22Rv1 (cell line): ENCODE measurements around the gene ELAVL4.

Experiments used
- H3K27ac ChIP-seq: fragments of 450-650 bp; 2 replicates; pipeline ENCODE4 v1.5.1; 2017
- ZFX ChIP-seq: fragments of 450-650 bp; IDR thresholded peaks from 2 replicates; pipeline ENCODE4 v1.6.1; 2017; ENCODE audit warnings: antibody characterized with exemption, borderline replicate concordance
- TF ChIP-seq, protein P1 (sequence below): fragments of 450-650 bp; IDR thresholded peaks from 2 replicates; pipeline ENCODE4 v1.5.1; 2017; ENCODE audit warnings: mild to moderate bottlenecking

The ELAVL4 gene

GRCh38 chr1:50177994-50178393 is 69.3 kb downstream of the ELAVL4 start:
- no peak overlapping the region for H3K27ac ChIP-seq
- TF ChIP-seq ZFX, result no peak
- TF ChIP-seq, protein P1, sequence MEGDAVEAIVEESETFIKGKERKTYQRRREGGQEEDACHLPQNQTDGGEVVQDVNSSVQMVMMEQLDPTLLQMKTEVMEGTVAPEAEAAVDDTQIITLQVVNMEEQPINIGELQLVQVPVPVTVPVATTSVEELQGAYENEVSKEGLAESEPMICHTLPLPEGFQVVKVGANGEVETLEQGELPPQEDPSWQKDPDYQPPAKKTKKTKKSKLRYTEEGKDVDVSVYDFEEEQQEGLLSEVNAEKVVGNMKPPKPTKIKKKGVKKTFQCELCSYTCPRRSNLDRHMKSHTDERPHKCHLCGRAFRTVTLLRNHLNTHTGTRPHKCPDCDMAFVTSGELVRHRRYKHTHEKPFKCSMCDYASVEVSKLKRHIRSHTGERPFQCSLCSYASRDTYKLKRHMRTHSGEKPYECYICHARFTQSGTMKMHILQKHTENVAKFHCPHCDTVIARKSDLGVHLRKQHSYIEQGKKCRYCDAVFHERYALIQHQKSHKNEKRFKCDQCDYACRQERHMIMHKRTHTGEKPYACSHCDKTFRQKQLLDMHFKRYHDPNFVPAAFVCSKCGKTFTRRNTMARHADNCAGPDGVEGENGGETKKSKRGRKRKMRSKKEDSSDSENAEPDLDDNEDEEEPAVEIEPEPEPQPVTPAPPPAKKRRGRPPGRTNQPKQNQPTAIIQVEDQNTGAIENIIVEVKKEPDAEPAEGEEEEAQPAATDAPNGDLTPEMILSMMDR, result no peak

DNA sequence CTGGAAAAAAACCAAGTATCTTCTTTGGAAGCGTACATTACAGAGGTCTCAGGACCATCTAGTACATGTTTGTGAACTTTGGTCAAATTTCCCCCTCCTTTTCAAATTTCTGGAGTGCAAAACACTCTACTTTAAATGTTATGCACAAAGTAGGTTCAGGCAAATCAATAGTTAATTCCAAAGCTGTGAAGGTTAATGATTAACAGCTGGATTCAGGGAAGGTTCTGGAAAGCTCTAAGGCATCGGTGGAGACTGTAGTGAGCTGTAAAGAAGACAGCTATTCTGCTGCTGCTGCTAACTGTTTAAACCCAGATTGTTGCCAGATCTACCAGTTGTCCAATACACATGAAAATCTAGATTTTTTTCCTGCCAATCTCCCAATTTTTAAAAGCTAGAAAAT is 70.9 kb downstream of the ELAVL4 start:
- no peak for TF ChIP-seq ZFX
- TF ChIP-seq, protein P1, result no peak
- peak overlapping the region; percentile 22; the same call in 1 of the 2 replicates for H3K27ac ChIP-seq

DNA sequence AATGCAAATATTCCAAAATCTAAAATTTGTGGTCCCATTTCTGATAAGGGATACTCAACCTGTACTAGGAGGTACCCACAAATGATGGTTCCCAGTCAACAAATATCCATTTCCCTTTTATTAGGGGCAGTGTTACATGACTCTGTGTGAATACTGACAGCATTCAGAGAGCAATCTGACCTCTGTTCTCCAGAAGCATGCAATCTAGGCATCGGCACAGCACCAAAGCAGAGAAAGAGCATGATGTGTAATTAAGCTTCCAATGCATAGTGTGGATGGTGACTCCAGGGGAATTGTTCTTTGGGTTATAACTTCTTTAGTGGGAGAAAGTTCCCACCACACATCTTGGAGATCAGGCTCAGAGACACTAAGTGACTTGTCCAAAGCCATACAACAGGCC is 71.6 kb downstream of the ELAVL4 start:
- 0 out of 2 replicates have a peak overlapping the region, but pooled peaks have one; percentile 22 for H3K27ac ChIP-seq
- TF ChIP-seq, protein P1, result no peak
- TF ChIP-seq ZFX, result no peak

DNA sequence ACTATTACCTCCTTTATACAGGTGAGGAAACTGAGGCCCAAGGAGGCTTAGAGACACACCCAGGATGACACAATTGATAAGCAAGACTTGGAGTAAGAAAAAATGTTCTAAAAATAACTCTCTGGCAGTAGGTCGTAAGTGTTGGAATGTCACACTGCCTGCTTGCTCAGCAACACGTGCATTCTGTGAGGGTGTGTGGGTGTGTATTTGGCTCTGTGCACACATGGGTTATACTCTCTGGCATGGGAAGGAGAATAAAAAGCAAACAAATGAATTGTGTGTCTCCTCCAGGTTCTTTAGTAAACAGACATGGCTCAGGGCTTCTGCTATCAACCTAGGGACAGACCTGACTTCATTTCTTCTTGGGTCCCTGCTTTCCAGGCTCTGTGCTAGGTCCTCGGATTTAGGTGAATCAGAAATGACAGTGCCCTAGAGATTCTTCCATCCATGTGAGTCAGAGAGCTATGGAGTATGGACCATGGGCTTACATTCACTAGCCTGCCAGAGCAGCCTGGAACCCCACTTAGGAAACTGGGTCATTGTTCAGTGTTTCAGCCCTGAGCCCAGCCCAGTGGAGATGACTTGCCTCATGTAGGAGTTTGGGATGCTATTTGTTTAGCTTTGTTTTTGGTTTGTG is 72.4 kb downstream of the ELAVL4 start:
- H3K27ac ChIP-seq, result peak overlapping the region; percentile 22; the same call in 1 of the 2 replicates
- TF ChIP-seq, protein P1, result no peak
- no peak for TF ChIP-seq ZFX

GRCh38 chr1:50183378-50184133 is 74.8 kb downstream of the ELAVL4 start:
- TF ChIP-seq, protein P1, result no peak
- TF ChIP-seq ZFX, result no peak
- H3K27ac ChIP-seq, result no peak overlapping the region

- TF ChIP-seq ZFX, result no peak
- TF ChIP-seq, protein P1, result no peak
Measured at GRCh38 chr1:50189369-50189768, 80.6 kb downstream of the ELAVL4 start.

GRCh38 chr1:50193002-50193401 is 84.3 kb downstream of the ELAVL4 start:
- H3K27ac ChIP-seq, result no peak overlapping the region
- no peak for TF ChIP-seq ZFX
- TF ChIP-seq, protein P1, result no peak

More at GRCh38 chr1:50189369-50189768, 80.6 kb downstream of the ELAVL4 start:
- H3K27ac ChIP-seq, result no peak overlapping the region
